ENCODE results near the gene MFNG. TPM values are rescaled to one million over a fixed set of nuclear protein-coding genes. Genes with fewer than 3 reads are reported as not detected.
A peak's percentile ranks its signal among the peaks of the same experiment; 100 is the strongest.

The MFNG gene
- total RNA-seq, 2 donors from 2014 or later, result 4.4 to 7.3 TPM

DNA sequence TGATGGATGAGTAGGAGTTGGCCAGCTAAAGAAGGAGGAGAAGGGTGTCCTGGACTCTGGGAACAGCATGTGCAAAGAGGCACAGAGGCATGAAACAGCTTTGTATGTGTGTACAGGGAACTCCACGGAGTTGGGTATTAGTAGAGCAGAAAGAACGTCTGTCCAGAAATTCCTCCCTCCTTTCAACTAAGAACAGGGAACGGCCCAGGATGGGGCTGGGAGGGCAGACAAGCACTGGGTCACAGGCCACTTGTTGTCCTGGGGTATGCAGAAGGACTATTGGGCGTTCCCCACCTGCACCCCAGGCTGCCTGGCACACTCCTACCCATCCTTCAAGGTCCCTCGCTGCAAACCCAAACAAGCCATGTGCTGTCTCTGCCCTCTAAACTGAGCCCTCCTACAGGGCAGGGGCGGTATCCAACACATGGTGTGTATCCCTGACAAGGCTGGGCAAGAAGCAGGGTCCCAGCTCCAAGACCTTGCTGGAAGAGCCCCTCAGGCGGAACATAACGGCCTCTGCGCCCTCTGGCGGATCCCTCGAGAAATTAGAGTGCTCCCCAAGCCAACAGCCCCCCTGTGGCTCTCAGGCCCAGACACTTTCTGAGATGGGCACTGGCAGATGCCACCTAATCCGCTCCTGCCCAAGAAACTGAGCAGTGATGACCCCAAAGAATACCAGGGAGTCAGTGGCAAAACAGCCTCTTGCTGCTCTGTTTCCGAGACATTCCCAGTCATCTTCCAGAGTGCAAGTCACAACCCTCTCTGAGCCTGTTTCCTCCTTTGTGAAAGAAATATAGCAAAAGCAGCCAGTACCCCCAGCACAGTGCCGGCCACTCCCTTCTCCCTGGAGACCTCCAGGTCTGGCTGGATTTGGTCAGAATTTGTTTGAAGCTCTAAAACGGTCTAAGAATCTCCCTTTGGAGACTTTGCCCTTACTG, 57.3 kb downstream of the MFNG start:
- 33% methylated on average over 15 of the region's 15 CpGs for WGBS
- Histone ChIP-seq H3K4me3 (no peak overlapping the region), H3K27me3 (replicated peaks; ENCODE audit: insufficient read depth) (peaks cover 9% of the 10 kb centered on the region), H3K9me3 (no peaks in the 10 kb centered on the region), H3K27ac (no peak overlapping the region), H3K4me1 (replicated peaks) (no peaks in the 10 kb centered on the region), H3K36me3 (no peaks in the 10 kb centered on the region)
- intact Hi-C loops (cut with DNase I), result loop anchor here (5.0 kb wide), 1 partner anchor 112 kb away; no protein-coding TSS in a partner anchor
- DNase-seq (ENCODE audit: low spot score), result peak; percentile 29
- TF ChIP-seq, protein P1, sequence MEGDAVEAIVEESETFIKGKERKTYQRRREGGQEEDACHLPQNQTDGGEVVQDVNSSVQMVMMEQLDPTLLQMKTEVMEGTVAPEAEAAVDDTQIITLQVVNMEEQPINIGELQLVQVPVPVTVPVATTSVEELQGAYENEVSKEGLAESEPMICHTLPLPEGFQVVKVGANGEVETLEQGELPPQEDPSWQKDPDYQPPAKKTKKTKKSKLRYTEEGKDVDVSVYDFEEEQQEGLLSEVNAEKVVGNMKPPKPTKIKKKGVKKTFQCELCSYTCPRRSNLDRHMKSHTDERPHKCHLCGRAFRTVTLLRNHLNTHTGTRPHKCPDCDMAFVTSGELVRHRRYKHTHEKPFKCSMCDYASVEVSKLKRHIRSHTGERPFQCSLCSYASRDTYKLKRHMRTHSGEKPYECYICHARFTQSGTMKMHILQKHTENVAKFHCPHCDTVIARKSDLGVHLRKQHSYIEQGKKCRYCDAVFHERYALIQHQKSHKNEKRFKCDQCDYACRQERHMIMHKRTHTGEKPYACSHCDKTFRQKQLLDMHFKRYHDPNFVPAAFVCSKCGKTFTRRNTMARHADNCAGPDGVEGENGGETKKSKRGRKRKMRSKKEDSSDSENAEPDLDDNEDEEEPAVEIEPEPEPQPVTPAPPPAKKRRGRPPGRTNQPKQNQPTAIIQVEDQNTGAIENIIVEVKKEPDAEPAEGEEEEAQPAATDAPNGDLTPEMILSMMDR (IDR thresholded peaks at IDR 0.05), result peak; percentile 44 to 69 (median 68)
- no peak for TF ChIP-seq POLR2AphosphoS5 (IDR thresholded peaks at IDR 0.05)

DNA sequence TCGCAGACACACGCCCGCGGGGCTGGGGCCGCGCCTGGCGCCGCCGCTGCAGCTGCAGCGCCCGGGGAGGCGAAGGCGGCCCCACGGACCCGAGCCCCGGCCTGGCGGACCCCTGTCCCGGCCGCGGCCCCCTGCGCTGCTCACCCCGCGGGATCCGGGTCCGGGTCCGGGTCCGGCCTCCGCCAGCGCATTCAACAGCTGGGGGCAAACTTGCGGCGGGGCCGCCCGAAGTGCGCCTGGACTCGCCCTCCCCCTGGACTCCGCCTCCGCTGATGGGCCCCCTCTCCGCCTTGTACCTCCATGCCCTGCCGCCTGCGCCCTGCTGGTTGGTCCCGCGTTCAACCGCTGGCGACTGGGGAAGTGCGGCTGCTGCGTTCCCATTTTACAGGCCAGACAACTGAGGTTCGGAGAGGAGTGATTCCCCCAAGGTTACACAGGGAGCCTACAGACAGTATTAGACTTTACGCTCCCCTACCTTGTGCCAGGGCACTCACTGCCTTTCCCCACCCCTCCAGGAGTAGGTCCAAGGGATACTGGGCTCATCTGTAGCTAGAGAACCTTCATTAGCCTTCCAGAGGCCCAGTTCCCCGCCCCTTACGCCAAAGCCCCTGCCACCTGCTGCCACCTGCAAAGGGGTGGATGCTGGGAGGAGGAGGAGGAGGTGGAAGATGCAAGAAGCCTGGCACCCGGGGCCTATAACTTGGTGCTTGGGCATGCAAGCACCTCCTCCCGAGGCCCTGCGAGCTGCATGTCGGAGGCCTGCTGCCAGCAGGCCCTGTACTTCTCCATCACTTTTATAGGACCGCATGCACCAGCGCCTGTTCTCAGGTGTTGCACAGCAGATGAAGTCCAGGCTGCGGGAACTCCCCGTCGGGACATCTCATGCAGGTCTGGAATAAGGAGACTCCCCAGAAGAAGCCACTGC, 58.2 kb downstream of the MFNG start:
- WGBS, result 15% methylated on average over 39 of the region's 59 CpGs
- Histone ChIP-seq H3K4me1 (replicated peaks) (no peaks in the 10 kb centered on the region), H3K36me3 (no peaks in the 10 kb centered on the region), H3K27me3 (replicated peaks; ENCODE audit: insufficient read depth) (peaks cover 1% of the 10 kb centered on the region), H3K9me3 (no peaks in the 10 kb centered on the region), H3K27ac (no peak overlapping the region), H3K4me3 (peak overlapping the region; percentile 34 to 47)
- TF ChIP-seq POLR2AphosphoS5 (IDR thresholded peaks at IDR 0.05), result no peak
- no peak for TF ChIP-seq POLR2A (IDR thresholded peaks at IDR 0.05)
- TF ChIP-seq, protein P1 (IDR thresholded peaks at IDR 0.05), result no peak
- intact Hi-C loops (cut with DNase I), result loop anchor here (5.0 kb wide), 1 partner anchor 111 kb away; no protein-coding TSS in a partner anchor
- no peak for DNase-seq (ENCODE audit: low spot score)

DNA sequence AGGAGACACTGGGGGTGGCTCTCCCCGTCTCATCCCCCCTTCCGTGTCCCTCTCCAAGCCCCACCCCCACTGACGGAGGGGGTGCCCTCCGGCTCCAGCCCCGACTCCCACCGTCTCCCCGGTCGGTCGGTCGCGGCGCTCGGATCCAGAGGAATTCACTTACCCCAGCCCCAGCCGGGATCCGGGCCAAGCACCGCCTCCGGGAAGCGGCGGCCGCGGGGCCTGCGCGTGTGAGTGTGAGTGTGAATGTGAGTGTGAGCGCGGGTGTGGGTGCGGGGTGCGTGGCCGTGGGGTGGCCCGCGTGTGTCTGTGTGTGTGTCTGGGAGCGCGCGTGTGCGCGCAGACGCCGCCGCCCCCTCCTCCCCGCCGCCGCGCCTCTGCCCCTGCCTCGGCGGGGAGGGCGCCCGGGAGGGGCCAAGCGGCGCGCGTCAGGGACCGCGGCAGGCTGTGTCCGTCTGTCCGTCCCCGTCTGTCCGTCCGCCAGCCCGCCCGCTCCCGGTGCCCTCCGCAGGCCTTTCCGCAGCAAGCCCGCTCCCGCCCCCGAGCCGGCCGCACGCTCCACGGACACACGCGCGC, 59.0 kb downstream of the MFNG start, which contains the start of gene ELFN2:
Gene ELFN2, minus strand, starts transcription at position 345 of the 576 bp plus-strand sequence. CDS start 51,945 bp downstream, outside the sequence.
- DNase-seq (ENCODE audit: low spot score), result no peak
- TF ChIP-seq POLR2AphosphoS5 (IDR thresholded peaks at IDR 0.05) (no peak), POLR2A (IDR thresholded peaks at IDR 0.05) (no peak)
- TF ChIP-seq, protein P1 (IDR thresholded peaks at IDR 0.05), result no peak
- WGBS, result under 1% methylated on average over 41 of the region's 72 CpGs

DNA sequence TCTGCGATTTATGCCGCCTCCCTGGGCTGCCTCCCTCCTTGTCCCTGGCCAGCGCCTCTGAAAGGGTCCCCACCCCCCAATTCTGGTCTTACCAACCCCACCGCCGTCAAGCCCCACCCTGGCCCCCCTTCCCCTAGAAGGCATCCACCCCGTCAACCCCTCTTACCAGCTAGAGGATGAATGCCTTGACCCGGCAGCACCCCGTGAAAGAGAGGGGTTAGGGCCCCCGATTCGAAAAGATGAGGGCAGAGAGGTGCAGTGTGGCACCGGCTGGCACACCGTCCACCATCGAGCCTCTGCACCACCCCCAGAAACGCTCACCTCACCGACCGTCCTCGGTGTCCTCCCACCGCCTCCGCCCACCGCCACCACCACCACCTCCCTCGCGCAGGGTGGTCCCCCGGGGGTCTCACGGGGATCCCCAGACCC, 59.5 kb downstream of the MFNG start:
- H3K9me3 ChIP-seq, result no peaks in the 10 kb centered on the region
- H3K27me3 ChIP-seq (replicated peaks; ENCODE audit: insufficient read depth), result no peaks in the 10 kb centered on the region
- H3K4me1 ChIP-seq (replicated peaks), result no peaks in the 10 kb centered on the region
- 1% methylated on average over 24 of the region's 24 CpGs for WGBS
- TF ChIP-seq POLR2AphosphoS5 (IDR thresholded peaks at IDR 0.05), result no peak
- TF ChIP-seq POLR2A (IDR thresholded peaks at IDR 0.05), result no peak
- TF ChIP-seq, protein P1 (IDR thresholded peaks at IDR 0.05), result no peak
- intact Hi-C loops (cut with DNase I), result loop anchor here (5.0 kb wide), 1 partner anchor 109 kb away; no protein-coding TSS in a partner anchor
- no peaks in the 10 kb centered on the region for H3K36me3 ChIP-seq
- peak overlapping the region; percentile 34 to 47 for H3K4me3 ChIP-seq
- DNase-seq (ENCODE audit: low spot score), result no peak
- no peak overlapping the region for H3K27ac ChIP-seq

More for the DNA sequence above, 59.0 kb downstream of the MFNG start, which contains the start of gene ELFN2:
- Histone ChIP-seq H3K4me1 (replicated peaks) (no peaks in the 10 kb centered on the region), H3K4me3 (peak within 1 kb of the TSS; percentile 34 to 47), H3K27me3 (replicated peaks; ENCODE audit: insufficient read depth) (no peaks in the 10 kb centered on the region), H3K9me3 (no peaks in the 10 kb centered on the region), H3K27ac (no peak within 1 kb of the TSS), H3K36me3 (no peaks in the 10 kb centered on the region)
- intact Hi-C loops (cut with DNase I), result loop anchor here (5.0 kb wide), 1 partner anchor 110 kb away; no protein-coding TSS in a partner anchor

All from prostate gland (tissue), 2 donors.